Measurements from ENCODE around the gene STX16.

The STX16 gene
- total RNA-seq, result 39.6 to 80.0 (median 47.4) reads per million in 4 donors

GRCh38 chr20:58650776-58651558 lies at the start of gene STX16:
Gene STX16 (plus strand): TSS chr20:58651283. CDS start chr20:58652007, 724 bp downstream.
- DNase-seq, result peak; percentile 66 to 95 (median 78)

GRCh38 chr20:58602124-58602523 lies 49.0 kb upstream of the STX16 start:
- DNase-seq, result no peak

- DNase-seq, result no peak
These were observed 47.4 kb upstream of the STX16 start for GRCh38 chr20:58603721-58604120.

GRCh38 chr20:58604128-58604881 lies 46.8 kb upstream of the STX16 start:
- no peak for DNase-seq

- no peak for DNase-seq
These were observed 45.6 kb upstream of the STX16 start for GRCh38 chr20:58605292-58606065.

GRCh38 chr20:58606184-58606583 lies 44.9 kb upstream of the STX16 start:
- DNase-seq, result no peak

- no peak for DNase-seq
These were observed 42.8 kb upstream of the STX16 start for GRCh38 chr20:58608096-58608840.

- no peak for DNase-seq
These were observed 42.1 kb upstream of the STX16 start for GRCh38 chr20:58609026-58609425.

- DNase-seq, result no peak
These were observed 40.8 kb upstream of the STX16 start for GRCh38 chr20:58610071-58610800.

GRCh38 chr20:58610811-58611210 lies 40.3 kb upstream of the STX16 start:
- no peak for DNase-seq

GRCh38 chr20:58611236-58612030 lies 39.6 kb upstream of the STX16 start:
- DNase-seq, result no peak

GRCh38 chr20:58612121-58612691 lies 38.9 kb upstream of the STX16 start:
- no peak for DNase-seq

- no peak for DNase-seq
These were observed 37.8 kb upstream of the STX16 start for GRCh38 chr20:58613061-58613854.

- DNase-seq, result no peak
These were observed 36.7 kb upstream of the STX16 start for GRCh38 chr20:58614366-58614765.

- no peak for DNase-seq
These were observed 35.9 kb upstream of the STX16 start for GRCh38 chr20:58614984-58615760.

- DNase-seq, result no peak
These were observed 34.7 kb upstream of the STX16 start for GRCh38 chr20:58616411-58616810.

GRCh38 chr20:58617158-58617557 lies 33.9 kb upstream of the STX16 start:
- DNase-seq, result no peak

GRCh38 chr20:58618351-58619076 lies 32.6 kb upstream of the STX16 start:
- no peak for DNase-seq

Data from T-helper 1 cell (primary cell).